ENCODE measurements around the gene C2orf68.

The C2orf68 gene

GRCh38 chr2:85635636-85636035 is 23.8 kb upstream of the C2orf68 start:
- Histone ChIP-seq H3K79me2 (ENCODE audit: control insufficient read depth, low read length) (peaks cover 20% of the 10 kb centered on the region), H3K27ac (ENCODE audit: low read depth, low read length) (no peak overlapping the region), H4K20me1 (ENCODE audit: control insufficient read depth, insufficient read depth, low read depth, low read length) (0 out of 2 replicates have a peak, but pooled peaks cover 7% of the 10 kb centered on the region), H3K4me1 (ENCODE audit: control insufficient read depth, low read length) (no peaks in the 10 kb centered on the region), H3K36me3 (ENCODE audit: control insufficient read depth, low read length) (peaks cover 86% of the 10 kb centered on the region), H3K27me3 (ENCODE audit: control insufficient read depth, low read length) (no peaks in the 10 kb centered on the region), H3F3A (ENCODE audit: control insufficient read depth, insufficient read depth) (peaks cover 17% of the 10 kb centered on the region), H3K9me3 (ENCODE audit: control insufficient read depth, insufficient read depth, low read length) (no peaks in the 10 kb centered on the region), H3K4me2 (ENCODE audit: low read length) (no peak overlapping the region), H3K4me3 (ENCODE audit: low read length) (no peak overlapping the region), H3K9me2 (replicated peaks; ENCODE audit: control insufficient read depth, low read length) (no peaks in the 10 kb centered on the region)
- no peak for TF ChIP-seq EZH2phosphoT487 (IDR thresholded peaks at IDR 0.05; ENCODE audit: borderline replicate concordance, low read length)
- TF ChIP-seq CTCF (IDR thresholded peaks at IDR 0.05; ENCODE audit: low read depth, low read length, poor library complexity, severe bottlenecking) = no peak

- H3K4me2 ChIP-seq (ENCODE audit: low read length) = no peak overlapping the region
- H3K79me2 ChIP-seq (ENCODE audit: control insufficient read depth, low read length) = peaks cover 26% of the 10 kb centered on the region
- no peaks in the 10 kb centered on the region for H3K27me3 ChIP-seq (ENCODE audit: control insufficient read depth, low read length)
- no peak overlapping the region for H3K4me3 ChIP-seq (ENCODE audit: low read length)
- peaks cover 89% of the 10 kb centered on the region for H3K36me3 ChIP-seq (ENCODE audit: control insufficient read depth, low read length)
- H3F3A ChIP-seq (ENCODE audit: control insufficient read depth, insufficient read depth) = peaks cover 17% of the 10 kb centered on the region
- no peaks in the 10 kb centered on the region for H3K4me1 ChIP-seq (ENCODE audit: control insufficient read depth, low read length)
- TF ChIP-seq CTCF (IDR thresholded peaks at IDR 0.05; ENCODE audit: low read depth, low read length, poor library complexity, severe bottlenecking) (no peak), EZH2phosphoT487 (IDR thresholded peaks at IDR 0.05; ENCODE audit: borderline replicate concordance, low read length) (no peak)
- no peak overlapping the region for H3K27ac ChIP-seq (ENCODE audit: low read depth, low read length)
- H3K9me2 ChIP-seq (replicated peaks; ENCODE audit: control insufficient read depth, low read length) = no peaks in the 10 kb centered on the region
- no peaks in the 10 kb centered on the region for H3K9me3 ChIP-seq (ENCODE audit: control insufficient read depth, insufficient read depth, low read length)
- H4K20me1 ChIP-seq (ENCODE audit: control insufficient read depth, insufficient read depth, low read depth, low read length) = 0 out of 2 replicates have a peak, but pooled peaks cover 7% of the 10 kb centered on the region
These were observed 23.1 kb upstream of the C2orf68 start for GRCh38 chr2:85635011-85635410.

GRCh38 chr2:85631316-85631715 is 19.4 kb upstream of the C2orf68 start:
- H3K36me3 ChIP-seq (ENCODE audit: control insufficient read depth, low read length) = peaks cover 86% of the 10 kb centered on the region
- no peaks in the 10 kb centered on the region for H3K9me2 ChIP-seq (replicated peaks; ENCODE audit: control insufficient read depth, low read length)

More at GRCh38 chr2:85631316-85631715, 19.4 kb upstream of the C2orf68 start:
- Histone ChIP-seq H3K79me2 (ENCODE audit: control insufficient read depth, low read length) (peaks cover 23% of the 10 kb centered on the region), H3K4me2 (ENCODE audit: low read length) (no peak overlapping the region), H4K20me1 (ENCODE audit: control insufficient read depth, insufficient read depth, low read depth, low read length) (0 out of 2 replicates have a peak, but pooled peaks cover 2% of the 10 kb centered on the region), H3F3A (ENCODE audit: control insufficient read depth, insufficient read depth) (peaks cover 7% of the 10 kb centered on the region), H3K27me3 (ENCODE audit: control insufficient read depth, low read length) (no peaks in the 10 kb centered on the region), H3K27ac (ENCODE audit: low read depth, low read length) (no peak overlapping the region), H3K9me3 (ENCODE audit: control insufficient read depth, insufficient read depth, low read length) (no peaks in the 10 kb centered on the region), H3K4me3 (ENCODE audit: low read length) (no peak overlapping the region), H3K4me1 (ENCODE audit: control insufficient read depth, low read length) (no peaks in the 10 kb centered on the region)
- TF ChIP-seq CTCF (IDR thresholded peaks at IDR 0.05; ENCODE audit: low read depth, low read length, poor library complexity, severe bottlenecking) (no peak), EZH2phosphoT487 (IDR thresholded peaks at IDR 0.05; ENCODE audit: borderline replicate concordance, low read length) (no peak)

All from DOHH2 (cell line).